Activated CD4-positive, CD25-positive, alpha-beta regulatory T cell treated with anti-CD3 and anti-CD28 coated beads, Interleukin-2, amount 50 U/mL, for 16 hours (primary cell): ENCODE measurements around the gene HSBP1L1.

ENCODE experiments used
- DNase-seq: peaks from one replicate; pipeline ENCODE4 v3.0.0-alpha.2; 2020; ENCODE audit warnings: low read depth, low spot score

The HSBP1L1 gene

DNA sequence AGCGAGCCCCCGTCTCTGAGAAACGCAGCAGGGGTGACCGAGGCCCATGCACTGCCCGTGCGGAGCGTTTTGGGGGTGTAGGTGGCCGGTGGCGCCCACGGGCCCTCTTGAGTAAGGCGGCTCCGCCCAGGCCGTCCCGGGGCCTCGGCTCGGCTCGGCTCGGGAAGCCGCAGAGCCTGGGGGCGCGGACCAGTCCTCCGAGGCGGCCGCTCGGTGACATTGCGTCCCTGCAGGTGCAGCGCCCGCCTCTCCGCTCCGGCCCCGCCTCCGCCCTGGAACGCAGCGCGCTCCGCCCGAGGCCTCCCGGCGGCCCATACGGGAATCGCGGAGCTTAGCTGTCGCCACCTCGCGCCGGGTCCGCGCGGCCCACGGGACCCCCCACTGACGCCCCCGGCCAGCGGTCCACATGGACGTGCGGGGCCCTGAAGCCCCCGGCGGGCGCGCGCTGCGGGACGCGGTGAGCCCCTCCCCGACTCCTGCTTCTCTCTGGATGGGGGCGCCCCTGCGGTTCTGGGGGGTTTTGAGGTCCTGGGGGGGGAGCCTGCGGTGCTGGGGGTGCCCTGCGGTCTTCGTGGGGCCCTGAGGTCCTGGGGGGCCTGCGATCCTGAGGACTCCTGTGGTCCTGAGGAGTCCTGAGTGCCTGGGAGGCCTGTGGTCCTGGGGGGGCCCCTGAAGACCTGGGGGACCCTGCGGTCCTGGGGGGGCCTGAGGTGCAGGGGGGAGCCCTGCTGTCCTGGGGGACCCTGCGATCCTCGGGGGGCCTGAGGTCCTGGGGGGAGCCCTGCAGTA, at the start of gene HSBP1L1:
Gene HSBP1L1, plus strand, starts transcription at position 314 of the 789 bp plus-strand sequence. Its CDS starts 93 bp downstream, at position 407.
- DNase-seq = peak; percentile 23

- DNase-seq = no peak
Measured at GRCh38 chr18:79915161-79916127, 49.0 kb upstream of the HSBP1L1 start.

GRCh38 chr18:79916128-79916494, 48.3 kb upstream of the HSBP1L1 start:
- no peak for DNase-seq

GRCh38 chr18:79916546-79917168, 47.8 kb upstream of the HSBP1L1 start:
- no peak for DNase-seq

DNA sequence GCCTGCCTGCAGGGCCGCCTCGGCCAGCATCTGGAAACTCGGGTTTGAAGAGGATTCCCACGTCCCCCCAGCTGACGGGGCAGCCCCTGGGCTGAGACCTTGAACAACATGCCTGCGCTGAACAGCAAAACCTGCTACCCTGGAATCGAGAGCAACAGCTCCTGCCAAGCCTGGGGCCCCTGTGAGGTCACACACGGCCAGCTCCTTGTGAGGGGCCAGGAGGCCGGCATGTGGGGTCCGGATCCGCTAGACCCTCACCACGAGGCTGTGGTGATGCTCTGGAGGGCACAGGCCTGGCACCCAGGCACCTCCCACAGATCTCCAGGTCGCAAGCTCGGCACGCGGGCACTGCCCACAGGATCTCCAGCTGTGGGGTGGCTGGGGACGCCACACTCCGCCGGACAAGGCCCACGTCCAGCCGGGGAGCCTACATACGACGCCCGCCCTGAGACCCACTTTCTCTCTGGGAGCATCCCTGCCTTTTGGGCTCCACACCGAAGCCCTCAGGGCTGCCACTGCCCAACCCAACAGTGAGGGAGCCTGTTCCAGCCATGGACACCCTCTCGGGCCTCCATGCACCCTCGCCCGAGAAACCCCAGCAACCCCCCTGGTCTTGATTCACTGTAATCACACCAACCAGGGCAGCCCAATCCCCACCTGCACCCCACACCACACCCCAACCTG, 47.1 kb upstream of the HSBP1L1 start:
- no peak for DNase-seq

GRCh38 chr18:79917853-79918614, 46.4 kb upstream of the HSBP1L1 start:
- DNase-seq = no peak

GRCh38 chr18:79918615-79919011, 45.8 kb upstream of the HSBP1L1 start:
- no peak for DNase-seq

DNA sequence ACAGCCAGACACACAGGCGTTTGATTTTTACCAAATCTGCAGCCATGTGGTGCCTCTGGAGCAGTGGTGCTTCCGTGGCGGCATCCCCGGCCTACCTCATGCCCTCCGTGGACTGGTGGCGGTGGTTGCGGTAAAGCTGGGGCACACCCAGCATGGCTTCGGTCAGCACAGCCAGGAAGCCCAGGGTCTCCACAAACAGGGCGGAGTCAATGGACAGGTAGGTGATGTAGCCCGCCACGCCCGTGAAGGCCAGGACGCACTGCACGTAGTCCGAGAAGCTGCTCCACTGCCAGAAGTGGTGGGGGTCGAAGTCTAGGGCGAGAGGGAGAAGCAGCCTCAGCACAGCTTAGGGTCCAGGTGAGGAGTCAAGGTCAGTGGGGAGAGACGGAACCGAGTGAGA, 45.4 kb upstream of the HSBP1L1 start:
- DNase-seq = no peak

GRCh38 chr18:79921984-79922965, 42.2 kb upstream of the HSBP1L1 start:
- DNase-seq = no peak

GRCh38 chr18:79922971-79923411, 41.5 kb upstream of the HSBP1L1 start:
- DNase-seq = no peak

- no peak for DNase-seq
Measured at GRCh38 chr18:79923896-79924585, 40.4 kb upstream of the HSBP1L1 start.

DNA sequence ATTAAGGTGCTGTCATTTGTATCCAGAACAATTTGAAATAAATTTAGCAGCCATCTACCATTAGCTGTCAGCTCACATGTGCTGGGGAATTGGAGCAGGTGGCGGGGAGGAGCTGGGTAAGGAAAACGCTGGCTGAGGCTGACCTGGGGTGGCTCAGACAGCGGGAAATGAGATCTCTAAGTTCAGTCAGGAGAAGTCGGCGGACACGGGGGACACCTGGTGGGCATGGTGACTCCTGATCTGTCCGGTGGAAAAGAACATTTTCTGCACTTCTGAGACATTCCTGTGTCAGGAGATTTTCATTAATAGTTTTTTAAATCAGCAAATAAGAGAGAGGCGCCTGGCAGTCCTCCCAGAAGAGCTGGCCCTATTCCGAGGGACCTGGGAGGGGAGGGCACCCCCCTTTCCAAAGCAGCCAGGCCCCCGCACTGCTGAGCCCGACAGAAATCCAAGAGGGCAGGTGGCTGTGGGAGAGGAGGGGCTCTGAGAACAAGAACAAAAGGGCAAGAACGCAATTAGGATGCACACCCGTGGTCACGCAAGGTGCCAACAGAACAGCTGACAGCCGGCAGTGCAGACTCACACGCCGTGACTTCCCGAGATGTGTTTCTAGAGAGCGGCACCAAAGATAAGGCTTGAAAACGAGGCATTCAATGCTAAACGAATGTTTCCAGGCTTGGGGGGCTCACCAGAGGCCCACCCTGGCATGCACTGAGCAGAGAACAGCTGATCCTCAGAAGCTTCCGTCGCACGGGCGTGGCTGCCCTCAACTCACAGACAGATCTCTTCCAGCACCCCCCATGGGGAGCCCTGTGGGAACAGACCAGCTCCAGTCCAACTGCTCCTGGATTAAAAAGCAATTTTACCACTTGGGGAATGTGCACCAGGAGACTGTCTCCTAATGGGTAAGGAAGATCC, 39.4 kb upstream of the HSBP1L1 start:
- DNase-seq = no peak

DNA sequence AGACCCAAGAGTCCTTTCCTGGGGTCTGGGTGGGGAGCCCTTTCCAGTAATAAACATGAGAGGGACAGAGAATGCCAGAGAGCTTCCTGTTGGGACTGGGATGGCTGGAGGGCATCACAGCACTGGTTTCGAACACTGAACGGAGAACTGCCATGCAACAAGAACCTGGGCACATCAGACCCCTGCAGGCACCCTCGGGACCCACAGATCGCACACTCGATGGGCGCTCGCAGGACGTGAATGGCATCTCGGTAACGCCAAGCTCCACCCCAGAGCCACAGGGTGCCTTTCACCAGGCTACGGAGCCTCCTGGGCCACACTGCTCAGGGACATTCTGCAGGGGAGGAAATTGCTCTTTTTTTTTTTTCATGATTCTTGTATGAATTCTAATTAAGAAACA, 38.1 kb upstream of the HSBP1L1 start:
- no peak for DNase-seq

GRCh38 chr18:79926715-79927606, 37.5 kb upstream of the HSBP1L1 start:
- no peak for DNase-seq

DNA sequence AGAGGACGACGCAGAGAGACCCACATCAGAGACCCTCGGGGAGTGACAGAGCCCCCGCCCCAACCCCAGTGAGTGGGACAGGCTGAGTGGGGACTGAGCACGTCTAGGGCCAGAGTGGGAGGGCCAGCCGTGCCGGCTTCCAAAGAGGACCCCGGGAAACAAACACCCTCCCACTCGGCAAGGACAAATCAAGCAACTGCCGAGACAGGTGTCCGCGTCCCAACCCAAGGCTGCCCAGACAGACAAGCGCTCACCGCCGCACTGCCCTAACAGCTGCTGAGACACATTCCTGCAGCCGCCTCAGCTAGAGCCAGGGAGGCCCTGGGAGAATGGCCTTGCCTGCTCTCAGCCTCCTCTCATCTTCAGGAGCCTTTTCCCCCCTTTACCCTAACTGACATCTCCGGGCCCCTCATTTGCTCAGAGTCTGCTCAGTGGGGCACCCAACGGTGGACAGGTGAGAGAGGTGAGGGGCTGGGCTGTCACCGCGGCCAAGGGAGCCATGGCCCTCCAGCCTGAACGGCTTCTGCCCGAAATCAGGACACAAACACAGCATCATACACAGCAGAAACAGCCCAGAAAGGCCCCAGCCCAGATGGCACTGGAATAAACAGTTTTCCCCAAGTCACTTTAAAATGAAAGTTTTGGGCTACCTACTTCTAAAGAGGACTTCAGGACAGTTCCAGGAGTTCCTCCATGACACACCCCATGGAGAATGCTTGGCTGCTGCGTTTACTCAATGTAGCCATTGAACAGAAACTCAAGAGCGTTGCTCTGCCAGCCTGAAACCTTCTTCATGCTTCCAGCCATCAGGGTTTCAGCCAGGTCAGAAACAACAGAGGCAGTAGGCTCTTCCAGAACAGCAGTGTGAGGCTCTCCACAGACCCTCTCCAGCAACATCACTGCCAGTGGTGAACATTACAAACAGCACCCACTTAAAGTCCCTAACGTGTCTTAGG, 36.6 kb upstream of the HSBP1L1 start:
- no peak for DNase-seq

GRCh38 chr18:79928563-79928960, 35.9 kb upstream of the HSBP1L1 start:
- no peak for DNase-seq
